Fibroblast of lung (primary cell): Measurements from ENCODE around the gene SBK3. TPM values are rescaled to one million over a fixed set of nuclear protein-coding genes. Genes with fewer than 3 reads are reported as not detected.

Source experiments
- DNase-seq, 2 donors: peaks; one replicate each; pipeline versions ENCODE4 v3.0.0 to v3.0.0-alpha.2; 2010; ENCODE audit warnings: low read depth in 2 of 2
- H2AFZ ChIP-seq: 2 replicates; pipeline ENCODE4 v1.5.1; 2012; ENCODE audit warnings: low read length, control low read depth, inconsistent platforms
- H3K27ac ChIP-seq: 2 replicates; pipeline ENCODE4 v1.5.1; 2011; ENCODE audit warnings: low read length, control low read depth; ENCODE audit not compliant: insufficient read depth
- H3K27me3 ChIP-seq: 2 replicates; pipeline ENCODE4 v1.5.1; 2011; ENCODE audit warnings: mild to moderate bottlenecking, low read length; ENCODE audit not compliant: control insufficient read depth, insufficient read depth
- H3K36me3 ChIP-seq: 2 replicates; pipeline ENCODE4 v1.5.1; 2011; ENCODE audit warnings: low read length; ENCODE audit not compliant: control insufficient read depth, insufficient read depth
- H3K4me1 ChIP-seq: 2 replicates; pipeline ENCODE4 v1.5.1; 2011; ENCODE audit warnings: low read length; ENCODE audit not compliant: control insufficient read depth, insufficient read depth; ENCODE audit errors: extremely low read depth
- H3K4me2 ChIP-seq: 2 replicates; pipeline ENCODE4 v1.5.1; 2011; ENCODE audit warnings: low read length, control low read depth; ENCODE audit not compliant: insufficient read depth; ENCODE audit errors: extremely low read depth
- H3K4me3 ChIP-seq, 4 experiments: fragments of 200-600 bp in 1 of 4; sonication (generic) in 1 of 4; replicated peaks in 1 of 4; 2 replicates each; pipeline ENCODE4 v1.5.1; 2011 to 2016; ENCODE audit warnings: low read length in 4 of 4, low read depth in 3 of 4, mild to moderate bottlenecking in 3 of 4, control low read depth in 2 of 4, inconsistent platforms in 1 of 4, mixed read lengths in 1 of 4; ENCODE audit not compliant: insufficient read depth in 1 of 4; ENCODE audit errors: control extremely low read depth in 1 of 4
- H3K79me2 ChIP-seq: 2 replicates; pipeline ENCODE4 v1.5.1; 2012; ENCODE audit warnings: mild to moderate bottlenecking, low read length, inconsistent platforms; ENCODE audit not compliant: control insufficient read depth, insufficient read depth
- H3K9ac ChIP-seq: 2 replicates; pipeline ENCODE4 v1.5.1; 2011; ENCODE audit warnings: mild to moderate bottlenecking, low read length, control low read depth; ENCODE audit not compliant: insufficient read depth
- H3K9me3 ChIP-seq: 2 replicates; pipeline ENCODE4 v1.5.1; 2012; ENCODE audit warnings: low read depth, low read length; ENCODE audit not compliant: control insufficient read depth, insufficient read depth
- H4K20me1 ChIP-seq: 2 replicates; pipeline ENCODE4 v1.5.1; 2011; ENCODE audit warnings: low read length; ENCODE audit not compliant: control insufficient read depth, insufficient read depth; ENCODE audit errors: extremely low read depth
- CTCF ChIP-seq, 2 donors: IDR thresholded peaks in 1 of 2; conservative IDR thresholded peaks in 1 of 2; 1 replicate in 1 of 2; 2 replicates in 1 of 2; pipeline ENCODE4 v1.5.1; 2011 to 2012; ENCODE audit warnings: low read length in 2 of 2, control low read depth in 1 of 2, inconsistent platforms in 1 of 2, low read depth in 1 of 2, mild to moderate bottlenecking in 1 of 2
- EZH2 ChIP-seq: IDR thresholded peaks from 2 replicates; pipeline ENCODE4 v1.5.1; 2012; ENCODE audit warnings: low read length, control low read depth, mild to moderate bottlenecking; ENCODE audit errors: missing control alignments
- polyA plus RNA-seq, 2 donors: library from polyadenylated mRNA; depleted of rRNA in 1 of 2; stranded (reverse) in 1 of 2; unstranded in 1 of 2; fragments of >200 nt; gene quantifications; 2 replicates each; pipeline ENCODE4 v1.2.1, GENCODE V29; 2011 to 2012; ENCODE audit warnings: missing spikeins in 1 of 2
- total RNA-seq: library from RNA; depleted of rRNA; stranded (reverse); fragments of >200 nt; gene quantifications from 2 replicates; pipeline ENCODE4 v1.2.1, GENCODE V29; 2014

Gene SBK3
- total and polyA plus RNA-seq, 2 donors (not counting 1 experiment from before 2014, with no cell fraction given): 0.66 TPM; not detected in 1

GRCh38 chr19:55504252-55504603 lies 41.1 kb downstream of the SBK3 start:
- Histone ChIP-seq H3K4me2 (peak overlapping the region; percentile 51), H3K36me3 (peaks cover 9% of the 10 kb centered on the region), H3K9ac (no peak overlapping the region), H3K9me3 (no peaks in the 10 kb centered on the region), H3K4me3 (peak overlapping the region in 1 of 4 experiments; percentile 59), H3K27me3 (no peaks in the 10 kb centered on the region), H3K4me1 (no peaks in the 10 kb centered on the region), H3K79me2 (no peaks in the 10 kb centered on the region), H3K27ac (no peak overlapping the region), H2AFZ (no peak overlapping the region), H4K20me1 (no peaks in the 10 kb centered on the region)
- TF ChIP-seq CTCF (conservative IDR thresholded peaks at IDR 0.05 in 1 of 2, IDR thresholded peaks at IDR 0.05 in 1 of 2; ENCODE audit: low read depth in 1 of 2, low read length in 2 of 2): no peak
- TF ChIP-seq EZH2: no peak
- DNase-seq: no peak

GRCh38 chr19:55503502-55504251 lies 41.7 kb downstream of the SBK3 start:
- TF ChIP-seq CTCF (conservative IDR thresholded peaks at IDR 0.05 in 1 of 2, IDR thresholded peaks at IDR 0.05 in 1 of 2; ENCODE audit: low read depth in 1 of 2, low read length in 2 of 2) (peak; percentile 92 to 95), EZH2 (no peak)
- DNase-seq: peak; percentile 83 to 91
- Histone ChIP-seq H3K9ac (peak overlapping the region; percentile 65), H3K36me3 (peaks cover 9% of the 10 kb centered on the region), H3K4me2 (peak overlapping the region; percentile 72), H3K27me3 (no peaks in the 10 kb centered on the region), H4K20me1 (no peaks in the 10 kb centered on the region), H3K9me3 (no peaks in the 10 kb centered on the region), H2AFZ (peak overlapping the region; percentile 48), H3K79me2 (no peaks in the 10 kb centered on the region), H3K27ac (peak overlapping the region; percentile 67), H3K4me1 (no peaks in the 10 kb centered on the region), H3K4me3 (peak overlapping the region; percentile 29 to 59 (median 44))

- TF ChIP-seq CTCF (conservative IDR thresholded peaks at IDR 0.05 in 1 of 2, IDR thresholded peaks at IDR 0.05 in 1 of 2; ENCODE audit: low read depth in 1 of 2, low read length in 2 of 2) (no peak), EZH2 (no peak)
- no peak overlapping the region for H3K9ac ChIP-seq
- H3K27me3 ChIP-seq: no peaks in the 10 kb centered on the region
- H3K9me3 ChIP-seq: no peaks in the 10 kb centered on the region
- no peaks in the 10 kb centered on the region for H4K20me1 ChIP-seq
- H3K4me3 ChIP-seq: no peak overlapping the region
- no peak overlapping the region for H2AFZ ChIP-seq
- H3K36me3 ChIP-seq: peaks cover 9% of the 10 kb centered on the region
- H3K27ac ChIP-seq: no peak overlapping the region
- no peaks in the 10 kb centered on the region for H3K79me2 ChIP-seq
- H3K4me2 ChIP-seq: no peak overlapping the region
- no peak for DNase-seq
- no peaks in the 10 kb centered on the region for H3K4me1 ChIP-seq
Observed at GRCh38 chr19:55503157-55503501, 42.2 kb downstream of the SBK3 start.
